HG03097 (cell line): ENCODE data around the gene GAP43.
"Not testable (repeated sequence)": the region's sequence is repeated elsewhere in the genome, so short reads cannot be mapped to it uniquely, and the experiment has no call there.

Experiments
- ATAC-seq: cut with Tn5 transposase; IDR thresholded peaks from one replicate; pipeline ENCODE4 v1.9.1; 2021; ENCODE audit not compliant: unreplicated experiment, low FRiP score

The GAP43 gene

DNA sequence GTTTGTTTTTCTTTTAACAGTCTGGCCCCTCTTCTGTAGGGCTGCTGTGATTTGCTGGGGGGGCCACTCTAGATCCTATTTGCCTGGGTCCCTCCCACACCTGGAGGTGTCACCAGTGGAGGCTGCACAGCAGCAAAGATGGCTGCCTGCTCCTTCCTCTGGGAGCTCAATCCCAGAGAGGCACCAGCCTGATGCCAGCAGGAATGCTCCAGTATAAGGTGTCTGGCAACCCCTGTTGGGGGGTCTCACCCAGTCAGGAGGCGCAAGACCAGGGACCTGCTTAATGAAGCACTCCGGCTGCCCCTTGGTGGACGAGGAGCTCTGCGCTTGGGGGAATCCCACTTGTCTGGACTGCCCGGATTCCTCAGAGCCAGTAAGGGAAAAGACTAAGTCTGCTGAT is 118.3 kb downstream of the GAP43 start:
- ATAC-seq: no peak

GRCh38 chr3:115744516-115744915 is 121.2 kb downstream of the GAP43 start:
- not testable (repeated sequence) for ATAC-seq

GRCh38 chr3:115752978-115753377 is 129.7 kb downstream of the GAP43 start:
- ATAC-seq: not testable (repeated sequence)

GRCh38 chr3:115758076-115758763 is 134.9 kb downstream of the GAP43 start:
- ATAC-seq: no peak

- ATAC-seq: no peak
Observed at GRCh38 chr3:115760716-115761115, 137.4 kb downstream of the GAP43 start.

- ATAC-seq: no peak
Observed at GRCh38 chr3:115761927-115762305, 138.6 kb downstream of the GAP43 start.

DNA sequence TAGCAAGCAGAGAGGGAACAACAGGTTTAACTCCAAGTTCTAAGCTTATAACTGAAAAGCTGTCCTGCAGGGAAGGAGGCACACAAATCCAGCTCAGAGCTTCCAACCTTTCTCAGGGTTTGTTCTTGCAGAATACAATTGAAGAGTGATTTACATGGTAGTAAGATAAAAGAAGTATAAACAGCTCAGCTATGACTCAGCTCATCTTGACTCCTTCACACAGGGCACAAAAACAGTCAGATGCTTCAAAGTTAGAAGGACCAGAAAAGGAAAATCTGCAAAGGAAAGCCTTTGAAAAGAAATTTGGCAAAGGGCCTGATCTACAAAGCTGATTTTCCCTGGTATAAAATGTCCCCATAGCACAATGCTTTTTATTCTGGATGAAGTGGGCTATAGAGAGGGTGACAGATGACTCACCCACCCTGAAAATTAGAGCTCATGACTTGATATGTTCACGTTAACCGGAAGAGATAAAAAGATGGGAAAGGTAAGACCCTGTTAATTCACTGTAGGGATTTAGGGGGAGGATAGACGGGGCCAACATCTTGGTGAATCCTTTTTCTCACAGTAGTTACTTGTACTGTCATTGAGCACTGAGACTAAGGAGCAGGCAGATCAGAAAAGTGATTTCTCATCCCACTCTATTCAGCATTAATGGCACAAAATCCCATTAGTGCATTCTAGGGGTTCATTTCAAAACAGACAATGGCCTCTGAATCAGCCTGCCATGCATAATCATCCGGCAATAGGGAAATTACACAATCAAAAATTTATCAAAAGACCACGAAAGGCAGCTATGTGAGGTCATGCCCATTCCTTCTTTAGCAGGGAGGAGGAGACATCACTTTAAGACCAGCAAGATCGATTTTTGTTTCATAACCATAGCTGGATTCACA is 143.5 kb downstream of the GAP43 start:
- no peak for ATAC-seq

GRCh38 chr3:115768661-115769060 is 145.4 kb downstream of the GAP43 start:
- no peak for ATAC-seq
